BLaER1 treated with 17β-estradiol and CSF1 and Interleukin-3, amounts not matched to agents 10 nM and 100 nM (cell line): Measurements from ENCODE around the gene GNA12.
"Not testable (repeated sequence)": the region's sequence is repeated elsewhere in the genome, so short reads cannot be mapped to it uniquely, and the experiment has no call there.

Experiments
- H3K27ac ChIP-seq, 11 experiments: shearing (Covaris generic); formaldehyde crosslinking; 2 replicates each; pipeline ENCODE4 v1.8.1; 2022
- H3K27me3 ChIP-seq, 11 experiments: shearing (Covaris generic); formaldehyde crosslinking; 2 replicates each; pipeline ENCODE4 v1.8.1; 2022
- H3K36me3 ChIP-seq, 11 experiments: shearing (Covaris generic); formaldehyde crosslinking; 2 replicates each; pipeline ENCODE4 v1.8.1; 2022
- H3K4me1 ChIP-seq, 10 experiments: shearing (Covaris generic); formaldehyde crosslinking; 2 replicates each; pipeline ENCODE4 v1.8.1; 2022
- H3K4me2 ChIP-seq, 11 experiments: shearing (Covaris generic); formaldehyde crosslinking; 2 replicates each; pipeline ENCODE4 v1.8.1; 2022
- H3K4me3 ChIP-seq, 10 experiments: shearing (Covaris generic); formaldehyde crosslinking; 2 replicates each; pipeline ENCODE4 v1.8.1; 2022
- H3K9ac ChIP-seq, 11 experiments: shearing (Covaris generic); formaldehyde crosslinking; 2 replicates each; pipeline ENCODE4 v1.8.1; 2022
- H3K9me3 ChIP-seq, 11 experiments: shearing (Covaris generic); formaldehyde crosslinking; replicated peaks in 1 of 11; 2 replicates each; pipeline ENCODE4 v1.8.1; 2022
- H4K20me1 ChIP-seq, 11 experiments: shearing (Covaris generic); formaldehyde crosslinking; 2 replicates each; pipeline ENCODE4 v1.8.1; 2022
- Cebpa-rat ChIP-seq, 11 experiments: shearing (Covaris generic); IDR thresholded peaks; 2 replicates each; pipeline ENCODE4 v1.8.1; 2022

GNA12 gene

GRCh38 chr7:2684501-2684900 is 159.6 kb downstream of the GNA12 start:
- no peak overlapping the region for H3K27ac ChIP-seq
- H3K27me3 ChIP-seq = peaks cover 36 to 57% (median 38%) of the 10 kb centered on the region in 11 experiments
- H3K36me3 ChIP-seq = no peaks in the 10 kb centered on the region
- peaks cover 0 to 40% (median 12%) of the 10 kb centered on the region in 11 experiments; a peak in 12 of 22 replicates for H4K20me1 ChIP-seq
- H3K9ac ChIP-seq = no peak overlapping the region
- H3K4me1 ChIP-seq = peaks cover 21 to 43% (median 39%) of the 10 kb centered on the region in 10 experiments
- H3K4me2 ChIP-seq = no peak overlapping the region
- no peaks in the 10 kb centered on the region for H3K9me3 ChIP-seq
- TF ChIP-seq Cebpa-rat (IDR thresholded peaks at IDR 0.05) = no peak
- no peak overlapping the region for H3K4me3 ChIP-seq

GRCh38 chr7:2681929-2682799 is 161.9 kb downstream of the GNA12 start:
- Histone ChIP-seq H3K9me3 (no peaks in the 10 kb centered on the region), H3K9ac (no peak overlapping the region), H3K27ac (no peak overlapping the region), H3K4me3 (no peak overlapping the region), H3K27me3 (peaks cover 13 to 33% (median 14%) of the 10 kb centered on the region in 11 experiments), H3K4me1 (peaks cover 0 to 23% (median 18%) of the 10 kb centered on the region in 10 experiments; a peak in 16 of 20 replicates), H3K36me3 (no peaks in the 10 kb centered on the region), H4K20me1 (peaks cover 0 to 20% (median 0%) of the 10 kb centered on the region in 11 experiments; a peak in 3 of 22 replicates), H3K4me2 (no peak overlapping the region)
- no peak for TF ChIP-seq Cebpa-rat (IDR thresholded peaks at IDR 0.05)

GRCh38 chr7:2680792-2681490 is 163.2 kb downstream of the GNA12 start:
- Histone ChIP-seq H3K27me3 (peaks cover under 1 to 21% (median 2%) of the 10 kb centered on the region in 11 experiments; a peak in 18 of 22 replicates), H3K4me1 (peaks cover 0 to 20% (median 16%) of the 10 kb centered on the region in 10 experiments; a peak in 16 of 20 replicates), H3K27ac (no peak overlapping the region), H3K9ac (no peak overlapping the region; a peak in 1 of 22 replicates), H3K4me2 (peak overlapping the region in 9 of 11 experiments; percentile 41 to 79 (median 73); a peak in 18 of 22 replicates), H3K9me3 (no peaks in the 10 kb centered on the region), H4K20me1 (peaks cover 0 to 18% (median 0%) of the 10 kb centered on the region in 11 experiments; a peak in 2 of 22 replicates), H3K4me3 (no peak overlapping the region), H3K36me3 (no peaks in the 10 kb centered on the region)
- no peak for TF ChIP-seq Cebpa-rat (IDR thresholded peaks at IDR 0.05)

GRCh38 chr7:2680256-2680655 is 163.9 kb downstream of the GNA12 start:
- Histone ChIP-seq H3K4me3 (no peak overlapping the region), H3K36me3 (no peaks in the 10 kb centered on the region), H3K9ac (peak overlapping the region in 3 of 11 experiments; percentile 7 to 47 (median 35); a peak in 5 of 22 replicates), H3K4me2 (peak overlapping the region in 10 of 11 experiments; percentile 13 to 79 (median 68); a peak in 17 of 22 replicates), H4K20me1 (peaks cover 0 to 18% (median 0%) of the 10 kb centered on the region in 11 experiments; a peak in 2 of 22 replicates), H3K27me3 (peaks cover 0 to 18% (median 0%) of the 10 kb centered on the region in 11 experiments; a peak in 4 of 22 replicates), H3K9me3 (peaks cover 0 to 5% (median 3%) of the 10 kb centered on the region in 11 experiments; a peak in 8 of 22 replicates), H3K4me1 (peaks cover 0 to 20% (median 16%) of the 10 kb centered on the region in 10 experiments; a peak in 16 of 20 replicates), H3K27ac (no peak overlapping the region)
- TF ChIP-seq Cebpa-rat (IDR thresholded peaks at IDR 0.05) = no peak

- not testable (repeated sequence) for H3K4me3 ChIP-seq, H3K27ac ChIP-seq, H3K36me3 ChIP-seq, H3K9me3 ChIP-seq
- Histone ChIP-seq H3K4me2 (peak overlapping the region in 9 of 11 experiments; percentile 41 to 79 (median 73); a peak in 18 of 22 replicates), H4K20me1 (peaks cover 0 to 18% (median 0%) of the 10 kb centered on the region in 11 experiments; a peak in 2 of 22 replicates), H3K4me1 (peaks cover 0 to 20% (median 16%) of the 10 kb centered on the region in 10 experiments; a peak in 16 of 20 replicates), H3K9ac (peak overlapping the region in 1 of 11 experiments; percentile 11; a peak in 1 of 22 replicates), H3K27me3 (peaks cover 0 to 18% (median 0%) of the 10 kb centered on the region in 11 experiments; a peak in 4 of 22 replicates)
Measured at GRCh38 chr7:2679135-2680127, 164.7 kb downstream of the GNA12 start.

GRCh38 chr7:2678454-2678853 is 165.7 kb downstream of the GNA12 start:
- not testable (repeated sequence) for H3K4me2 ChIP-seq, H3K9ac ChIP-seq, H3K4me3 ChIP-seq, H3K36me3 ChIP-seq, H3K27ac ChIP-seq
- Histone ChIP-seq H4K20me1 (peaks cover 0 to 18% (median 0%) of the 10 kb centered on the region in 11 experiments; a peak in 2 of 22 replicates), H3K27me3 (peaks cover 0 to 18% (median 0%) of the 10 kb centered on the region in 11 experiments; a peak in 4 of 22 replicates), H3K9me3 (peaks cover 0 to 15% (median 6%) of the 10 kb centered on the region in 11 experiments; a peak in 10 of 22 replicates), H3K4me1 (peaks cover 0 to 20% (median 16%) of the 10 kb centered on the region in 10 experiments; a peak in 16 of 20 replicates)
